A549 treated with RU486 at 1 μM for 4 hours (cell line): ENCODE measurements around the gene KRTAP4-12. TPM values are rescaled to one million over a fixed set of nuclear protein-coding genes. Genes with fewer than 3 reads are reported as not detected.

Experiments used
- total RNA-seq: library from RNA; stranded (reverse); fragments of 200-300 nt; extraction: Qiagen RNA extraction; gene quantifications from 5 replicates; pipeline ENCODE4 v1.2.3, GENCODE V29; 2022; ENCODE audit warnings: low read depth

Gene KRTAP4-12
- not detected in 5 replicates for total RNA-seq

GRCh38 chr17:41123991-41124371 is at the start of gene KRTAP4-12:
TSS of gene KRTAP4-12 (minus strand) at chr17:41124182. CDS start at chr17:41124122, 60 bp downstream.

GRCh38 chr17:41168121-41168520 is 44.1 kb upstream of the KRTAP4-12 start, which contains the start of gene KRTAP4-3:
TSS of gene KRTAP4-3 (minus strand) at chr17:41168221. CDS start at chr17:41168172, 49 bp downstream.

GRCh38 chr17:41160648-41161047 is 36.7 kb upstream of the KRTAP4-12 start, which contains the start of gene KRTAP4-4:
TSS of gene KRTAP4-4 (minus strand) at chr17:41160748. CDS start at chr17:41160691, 57 bp downstream.

GRCh38 chr17:41149652-41149985 is 25.6 kb upstream of the KRTAP4-12 start, which contains the start of gene KRTAP4-5:
TSS of gene KRTAP4-5 (minus strand) at chr17:41149825. CDS start at chr17:41149767, 58 bp downstream.

GRCh38 chr17:41140360-41141131 is 16.6 kb upstream of the KRTAP4-12 start, which contains the start of gene KRTAP4-6:
TSS of gene KRTAP4-6 (minus strand) at chr17:41140544. CDS start at chr17:41140487, 57 bp downstream.

GRCh38 chr17:41117846-41118386 is 6.1 kb downstream of the KRTAP4-12 start, which contains the start of gene KRTAP4-11:
TSS of gene KRTAP4-11 (minus strand) at chr17:41118373. CDS start at chr17:41118315, 58 bp downstream.

GRCh38 chr17:41105347-41105746 is 18.6 kb downstream of the KRTAP4-12 start, which contains the start of gene KRTAP4-9:
TSS of gene KRTAP4-9 (plus strand) at chr17:41105389. CDS start at chr17:41105389, 0 bp downstream.

GRCh38 chr17:41101586-41102259 is 22.3 kb downstream of the KRTAP4-12 start, which contains the start of gene KRTAP4-16:
TSS of gene KRTAP4-16 (minus strand) at chr17:41102209. CDS start at chr17:41102209, 0 bp downstream.

GRCh38 chr17:41098042-41098441 is 25.9 kb downstream of the KRTAP4-12 start, which contains the start of gene KRTAP4-8:
TSS of gene KRTAP4-8 (minus strand) at chr17:41098142. CDS start at chr17:41098084, 58 bp downstream.

GRCh38 chr17:41084100-41084856 is 39.7 kb downstream of the KRTAP4-12 start, which contains the start of gene KRTAP4-7:
TSS of gene KRTAP4-7 (plus strand) at chr17:41084150. CDS start at chr17:41084207, 57 bp downstream.

Other genes starting within 250 kb of the KRTAP4-12 start
- 0.17 to 0.43 TPM (median 0.28 TPM) in 5 replicates for gene KRT20, start 238.9 kb downstream of the KRTAP4-12 start, total RNA-seq
- gene KRT23, start 186.5 kb downstream of the KRTAP4-12 start, total RNA-seq = 0.06 to 0.30 TPM (median 0.08 TPM) in 3 of 5 replicates, not detected in the others
- gene KRT39, start 157.2 kb downstream of the KRTAP4-12 start, total RNA-seq = not detected in 5 replicates
- not detected in 5 replicates for gene KRT40, start 139.9 kb downstream of the KRTAP4-12 start, total RNA-seq
- not detected in 5 replicates for gene KRTAP3-3, start 130.0 kb downstream of the KRTAP4-12 start, total RNA-seq
- 0.36 to 0.50 TPM (median 0.42 TPM) in 3 of 5 replicates, not detected in the others for gene KRTAP3-2, start 124.3 kb downstream of the KRTAP4-12 start, total RNA-seq
- gene KRTAP3-1, start 115.1 kb downstream of the KRTAP4-12 start, total RNA-seq = not detected in 5 replicates
- not detected in 5 replicates for gene KRTAP1-5, start 97.0 kb downstream of the KRTAP4-12 start, total RNA-seq
- not detected in 5 replicates for gene KRTAP1-4, start 94.0 kb downstream of the KRTAP4-12 start, total RNA-seq
- gene KRTAP1-3, start 89.3 kb downstream of the KRTAP4-12 start, total RNA-seq = not detected in 5 replicates
- not detected in 5 replicates for gene KRTAP1-1, start 82.7 kb downstream of the KRTAP4-12 start, total RNA-seq
- not detected in 5 replicates for gene KRTAP2-1, start 76.9 kb downstream of the KRTAP4-12 start, total RNA-seq
- gene KRTAP2-2, start 69.0 kb downstream of the KRTAP4-12 start, total RNA-seq = not detected in 5 replicates
- gene KRTAP2-3, start 64.1 kb downstream of the KRTAP4-12 start, total RNA-seq = not detected in 5 replicates
- gene KRTAP2-4, start 58.3 kb downstream of the KRTAP4-12 start, total RNA-seq = not detected in 5 replicates
- not detected in 5 replicates for gene KRTAP4-7, start 40.0 kb downstream of the KRTAP4-12 start, total RNA-seq
- 0.08 TPM in 1 of 5 replicates, not detected in the others for gene KRTAP4-8, start 26.0 kb downstream of the KRTAP4-12 start, total RNA-seq
- not detected in 5 replicates for gene KRTAP4-16, start 22.0 kb downstream of the KRTAP4-12 start, total RNA-seq
- not detected in 5 replicates for gene KRTAP4-9, start 18.8 kb downstream of the KRTAP4-12 start, total RNA-seq
- not detected in 5 replicates for gene KRTAP4-11, start 5.8 kb downstream of the KRTAP4-12 start, total RNA-seq
- gene KRTAP4-6, start 16.4 kb upstream of the KRTAP4-12 start, total RNA-seq = not detected in 5 replicates
- gene KRTAP4-5, start 25.6 kb upstream of the KRTAP4-12 start, total RNA-seq = not detected in 5 replicates
- gene KRTAP4-4, start 36.6 kb upstream of the KRTAP4-12 start, total RNA-seq = not detected in 5 replicates
- not detected in 5 replicates for gene KRTAP4-3, start 44.0 kb upstream of the KRTAP4-12 start, total RNA-seq
- not detected in 5 replicates for gene KRTAP4-2, start 54.0 kb upstream of the KRTAP4-12 start, total RNA-seq
- gene KRTAP4-1, start 60.7 kb upstream of the KRTAP4-12 start, total RNA-seq = 0.17 to 0.25 TPM (median 0.24 TPM) in 4 of 5 replicates, not detected in the other
- not detected in 5 replicates for gene KRTAP9-1, start 65.7 kb upstream of the KRTAP4-12 start, total RNA-seq
- gene KRTAP9-2, start 102.5 kb upstream of the KRTAP4-12 start, total RNA-seq = not detected in 5 replicates
- gene KRTAP9-3, start 108.3 kb upstream of the KRTAP4-12 start, total RNA-seq = not detected in 5 replicates
- not detected in 5 replicates for gene KRTAP9-8, start 113.8 kb upstream of the KRTAP4-12 start, total RNA-seq
- gene KRTAP9-4, start 125.5 kb upstream of the KRTAP4-12 start, total RNA-seq = not detected in 5 replicates
- gene KRTAP9-9, start 131.2 kb upstream of the KRTAP4-12 start, total RNA-seq = not detected in 5 replicates
- gene KRTAP9-6, start 141.2 kb upstream of the KRTAP4-12 start, total RNA-seq = not detected in 5 replicates
- not detected in 5 replicates for gene KRTAP9-7, start 151.5 kb upstream of the KRTAP4-12 start, total RNA-seq
- not detected in 5 replicates for gene KRTAP29-1, start 178.7 kb upstream of the KRTAP4-12 start, total RNA-seq
- not detected in 5 replicates for gene KRTAP16-1, start 185.1 kb upstream of the KRTAP4-12 start, total RNA-seq
- not detected in 5 replicates for gene KRTAP17-1, start 191.5 kb upstream of the KRTAP4-12 start, total RNA-seq
- not detected in 5 replicates for gene KRT33A, start 226.6 kb upstream of the KRTAP4-12 start, total RNA-seq
- 0.06 to 0.16 TPM (median 0.15 TPM) in 3 of 5 replicates, not detected in the others for gene KRT33B, start 245.6 kb upstream of the KRTAP4-12 start, total RNA-seq